ENCODE results near the gene HOMER1. TPM values are rescaled to one million over a fixed set of nuclear protein-coding genes. Genes with fewer than 3 reads are reported as not detected.
A peak's percentile ranks its signal among the peaks of the same experiment; 100 is the strongest.

Gene HOMER1
- total and polyA plus RNA-seq, 2 of the 4 experiments (the other 2 are of a cell fraction), result 1.9 to 6.8 TPM

DNA sequence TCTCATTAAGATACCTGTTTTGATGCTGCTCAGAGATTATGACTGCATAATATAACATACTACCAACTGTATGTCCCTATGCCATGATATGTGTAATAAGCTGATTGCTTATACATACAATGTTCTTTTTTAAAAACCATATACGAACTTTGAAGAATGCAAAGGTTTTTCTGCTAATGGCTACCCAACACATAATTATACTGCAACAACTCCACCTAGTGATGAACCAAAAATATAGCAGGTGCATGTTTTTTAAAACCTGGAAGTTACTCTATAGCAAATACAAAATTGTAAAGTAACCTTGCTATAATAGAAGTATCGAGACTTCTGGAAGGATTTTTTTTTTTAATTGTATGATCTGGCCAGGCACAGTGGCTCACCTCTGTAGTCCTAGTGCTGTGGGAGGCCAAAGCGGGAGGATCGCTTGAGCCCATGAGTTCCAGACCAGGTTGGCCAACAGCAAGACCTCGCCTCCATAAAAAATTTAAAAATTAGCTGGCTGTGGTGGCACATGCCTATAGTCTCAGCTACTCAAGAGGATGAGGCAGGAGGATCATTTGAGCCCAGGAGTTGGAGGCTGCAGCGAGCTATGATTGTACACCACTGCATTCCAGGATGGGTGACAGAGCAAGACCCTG is 49.1 kb downstream of the HOMER1 start:
- in situ Hi-C loops (cut with MboI; ENCODE audit: low sequenced_read_pairs), result loop anchor here (5.0 to 10.0 kb wide), 3 partner anchors 213 to 440 kb away; no protein-coding TSS in a partner anchor
- DNase-seq (peak; percentile 53), ATAC-seq (ENCODE audit: low read depth) (peak; percentile 86)
- H3K18ac ChIP-seq (ENCODE audit: low read depth, low read length), result no peak overlapping the region
- H3K9ac ChIP-seq (ENCODE audit: low read depth, low read length), result no peak overlapping the region
- no peaks in the 10 kb centered on the region for H3K36me3 ChIP-seq (ENCODE audit: control insufficient read depth, insufficient read depth, low read length)
- no peaks in the 10 kb centered on the region for H3K27me3 ChIP-seq (ENCODE audit: control insufficient read depth, insufficient read depth, low read length)
- no peak overlapping the region for H2BK20ac ChIP-seq (ENCODE audit: low read depth, low read length)
- ChIA-PET POLR2A (ENCODE audit: unreplicated experiment) (no interaction called here), CTCF (interaction anchor here (0.6 to 2.6 kb wide), 10 partner anchors 8 to 439 kb away, joined by 3 to 12 read pairs (median 4); no protein-coding TSS in a partner anchor)
- dilution Hi-C loops (cut with HindIII; ENCODE audit: low sequenced_read_pairs, unreplicated experiment), result no loop called here
- H4K91ac ChIP-seq (ENCODE audit: insufficient read depth, low read depth, low read length), result no peak overlapping the region
- TF ChIP-seq, protein P1, sequence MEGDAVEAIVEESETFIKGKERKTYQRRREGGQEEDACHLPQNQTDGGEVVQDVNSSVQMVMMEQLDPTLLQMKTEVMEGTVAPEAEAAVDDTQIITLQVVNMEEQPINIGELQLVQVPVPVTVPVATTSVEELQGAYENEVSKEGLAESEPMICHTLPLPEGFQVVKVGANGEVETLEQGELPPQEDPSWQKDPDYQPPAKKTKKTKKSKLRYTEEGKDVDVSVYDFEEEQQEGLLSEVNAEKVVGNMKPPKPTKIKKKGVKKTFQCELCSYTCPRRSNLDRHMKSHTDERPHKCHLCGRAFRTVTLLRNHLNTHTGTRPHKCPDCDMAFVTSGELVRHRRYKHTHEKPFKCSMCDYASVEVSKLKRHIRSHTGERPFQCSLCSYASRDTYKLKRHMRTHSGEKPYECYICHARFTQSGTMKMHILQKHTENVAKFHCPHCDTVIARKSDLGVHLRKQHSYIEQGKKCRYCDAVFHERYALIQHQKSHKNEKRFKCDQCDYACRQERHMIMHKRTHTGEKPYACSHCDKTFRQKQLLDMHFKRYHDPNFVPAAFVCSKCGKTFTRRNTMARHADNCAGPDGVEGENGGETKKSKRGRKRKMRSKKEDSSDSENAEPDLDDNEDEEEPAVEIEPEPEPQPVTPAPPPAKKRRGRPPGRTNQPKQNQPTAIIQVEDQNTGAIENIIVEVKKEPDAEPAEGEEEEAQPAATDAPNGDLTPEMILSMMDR (conservative IDR thresholded peaks at IDR 0.05; ENCODE audit: low read depth, low read length), result peak; percentile 76
- TF ChIP-seq RAD21 (IDR thresholded peaks at IDR 0.05; ENCODE audit: low read length), result peak; percentile 75
- TF ChIP-seq MAFK (IDR thresholded peaks at IDR 0.05; ENCODE audit: low read depth, low read length), result no peak
- TF ChIP-seq BHLHE40 (IDR thresholded peaks at IDR 0.05; ENCODE audit: low read depth, low read length), result no peak
- peak; percentile 67 for TF ChIP-seq SMC3 (IDR thresholded peaks at IDR 0.05; ENCODE audit: low read depth, low read length)
- H3K4me3 ChIP-seq (ENCODE audit: insufficient read depth, low read depth, low read length), result no peak overlapping the region
- no peak overlapping the region for H3K4me2 ChIP-seq (ENCODE audit: low read depth, low read length)
- no peak overlapping the region for H3K23ac ChIP-seq (ENCODE audit: low read depth, low read length)
- no peak overlapping the region for H3K27ac ChIP-seq (ENCODE audit: insufficient read depth, low read length)
- H4K8ac ChIP-seq (ENCODE audit: low read depth in 2 of 2, low read length in 2 of 2), result no peak overlapping the region
- no peak overlapping the region for H4K5ac ChIP-seq (ENCODE audit: low read depth, low read length)
- intact Hi-C loops (cut with micrococcal nuclease), result loop anchor here (1.0 to 5.0 kb wide), 4 partner anchors 209 to 440 kb away; partner anchors contain the start of gene JMY
- no peaks in the 10 kb centered on the region for H3K9me3 ChIP-seq (ENCODE audit: control insufficient read depth, insufficient read depth, low read length)
- 0 out of 4 replicates have a peak, but pooled peaks cover 3 to 4% of the 10 kb centered on the region in 2 experiments for H3K79me1 ChIP-seq (ENCODE audit: low read depth in 1 of 2, low read length in 2 of 2)
- H2AK5ac ChIP-seq (ENCODE audit: low read depth, low read length), result no peak overlapping the region
- H4K20me1 ChIP-seq (ENCODE audit: insufficient read depth, low read length), result 0 out of 2 replicates have a peak, but pooled peaks cover 3% of the 10 kb centered on the region
- no peak overlapping the region for H3K4ac ChIP-seq (ENCODE audit: low read depth, low read length)
- no peak overlapping the region for H3K56ac ChIP-seq (ENCODE audit: extremely low read depth, insufficient read depth, low read length)
- no peak overlapping the region for H2BK120ac ChIP-seq (ENCODE audit: low read depth, low read length)
- BruUV-seq (replicated peaks), result no TSS peak
- H2AK9ac ChIP-seq (replicated peaks; ENCODE audit: low read depth, low read length, poor library complexity), result no peak overlapping the region
- no peaks in the 10 kb centered on the region for H3K9me1 ChIP-seq (ENCODE audit: insufficient read depth, low read length)
- no peak overlapping the region for H2AFZ ChIP-seq (replicated peaks; ENCODE audit: low read length, poor library complexity)
- no peak overlapping the region for H2BK15ac ChIP-seq (ENCODE audit: low read depth, low read length)
- no peak overlapping the region for H2BK5ac ChIP-seq (ENCODE audit: low read depth, low read length, poor library complexity, severe bottlenecking)
- H3K14ac ChIP-seq (replicated peaks; ENCODE audit: low read depth, low read length), result no peak overlapping the region
- 100% methylated on average over 1 of the region's 6 CpGs; no CpG with 5 or more reads in 1 of the 2 experiments for WGBS, 2 experiments (ENCODE audit: extremely low coverage in 2 of 2, insufficient read length in 1 of 2)
- H3K4me1 ChIP-seq (ENCODE audit: control insufficient read depth, insufficient read depth, low read length), result no peaks in the 10 kb centered on the region
